ENCODE data around the gene GFER. TPM values are rescaled to one million over a fixed set of nuclear protein-coding genes. Genes with fewer than 3 reads are reported as not detected.

GFER gene
- total RNA-seq, 1 donor from 2014 or later: 32.2 TPM

DNA sequence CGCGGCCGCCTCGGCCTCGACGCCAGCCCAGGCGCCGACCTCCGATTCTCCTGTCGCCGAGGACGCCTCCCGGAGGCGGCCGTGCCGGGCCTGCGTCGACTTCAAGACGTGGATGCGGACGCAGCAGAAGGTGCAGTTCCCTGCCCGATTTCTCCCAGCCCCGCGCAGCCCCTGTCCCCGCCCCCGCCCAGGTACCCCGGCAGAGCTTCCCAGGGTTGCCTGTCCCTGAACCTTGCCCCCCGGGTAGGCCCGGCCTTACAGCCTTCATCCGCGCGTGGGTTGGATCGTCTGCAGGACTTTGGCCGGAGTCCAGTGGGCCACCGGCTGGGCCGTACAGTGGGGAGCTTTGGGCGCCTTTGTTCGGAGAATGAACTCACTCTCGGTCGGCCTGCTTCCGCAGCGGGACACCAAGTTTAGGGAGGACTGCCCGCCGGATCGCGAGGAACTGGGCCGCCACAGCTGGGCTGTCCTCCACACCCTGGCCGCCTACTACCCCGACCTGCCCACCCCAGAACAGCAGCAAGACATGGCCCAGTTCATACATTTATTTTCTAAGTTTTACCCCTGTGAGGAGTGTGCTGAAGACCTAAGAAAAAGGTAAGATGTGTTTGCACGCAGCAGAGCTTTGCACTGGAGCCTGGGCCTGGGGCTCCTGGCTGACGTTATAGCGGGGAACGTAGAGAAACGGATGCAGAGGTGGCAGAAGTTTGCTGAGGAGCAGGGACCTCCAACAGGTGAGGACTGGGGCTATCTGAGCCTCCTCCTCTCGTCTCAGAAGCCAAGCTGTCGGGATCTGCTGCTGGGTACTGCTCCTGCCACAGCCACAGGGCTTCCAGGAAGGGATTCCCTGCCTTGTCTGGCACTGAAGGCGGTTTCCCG lies 593 bp downstream of the GFER start:
- DNase-seq: peak; percentile 53
- intact Hi-C loops (cut with micrococcal nuclease): no loop called here
- ATAC-seq: peak; percentile 4

DNA sequence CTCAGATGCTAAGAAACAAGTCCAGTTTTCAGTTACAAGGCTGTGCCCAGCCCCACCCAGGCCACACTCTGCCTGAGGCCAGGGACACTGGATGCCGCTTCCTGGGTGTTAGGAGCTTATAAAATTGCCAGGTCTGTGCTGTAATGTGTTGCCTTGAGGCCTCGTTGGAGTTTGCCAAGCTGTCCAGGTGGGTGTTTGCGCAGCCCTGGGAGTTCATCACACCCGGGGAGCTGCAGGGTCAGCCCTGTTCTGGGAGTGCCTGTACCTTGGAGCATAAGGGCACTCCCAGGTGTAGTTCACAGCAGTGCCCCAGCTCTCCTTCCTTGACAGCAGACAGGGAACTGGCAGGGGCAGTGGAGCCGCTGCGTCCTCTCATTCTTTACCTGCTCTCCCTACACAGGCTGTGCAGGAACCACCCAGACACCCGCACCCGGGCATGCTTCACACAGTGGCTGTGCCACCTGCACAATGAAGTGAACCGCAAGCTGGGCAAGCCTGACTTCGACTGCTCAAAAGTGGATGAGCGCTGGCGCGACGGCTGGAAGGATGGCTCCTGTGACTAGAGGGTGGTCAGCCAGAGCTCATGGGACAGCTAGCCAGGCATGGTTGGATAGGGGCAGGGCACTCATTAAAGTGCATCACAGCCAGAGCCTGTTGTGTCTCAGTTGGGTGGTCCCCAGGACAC lies 1.6 kb downstream of the GFER start:
- intact Hi-C loops (cut with micrococcal nuclease): no loop called here
- no peak for DNase-seq
- ATAC-seq: no peak

DNA sequence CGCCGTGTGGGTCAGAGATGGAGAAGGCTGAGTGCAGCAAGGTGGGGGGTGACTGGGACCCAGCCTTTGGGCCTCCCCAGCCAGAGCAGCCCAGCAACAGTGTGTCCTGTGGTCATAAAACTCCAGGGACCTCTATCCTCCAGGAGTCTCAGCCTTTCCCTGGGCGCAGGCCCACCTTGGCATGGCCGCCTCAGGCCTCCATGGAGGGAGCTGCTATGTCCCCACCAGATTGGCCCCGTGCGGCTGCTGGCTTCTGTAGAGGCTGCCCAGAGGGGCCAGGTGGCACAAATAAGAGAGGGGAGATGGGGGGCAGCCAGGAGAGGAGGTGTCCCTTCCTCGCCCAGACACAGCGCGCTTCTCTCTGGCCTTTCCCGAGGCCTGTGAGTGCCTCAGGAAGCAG lies 3.2 kb downstream of the GFER start:
- DNase-seq: no peak
- intact Hi-C loops (cut with micrococcal nuclease): no loop called here
- ATAC-seq: no peak

DNA sequence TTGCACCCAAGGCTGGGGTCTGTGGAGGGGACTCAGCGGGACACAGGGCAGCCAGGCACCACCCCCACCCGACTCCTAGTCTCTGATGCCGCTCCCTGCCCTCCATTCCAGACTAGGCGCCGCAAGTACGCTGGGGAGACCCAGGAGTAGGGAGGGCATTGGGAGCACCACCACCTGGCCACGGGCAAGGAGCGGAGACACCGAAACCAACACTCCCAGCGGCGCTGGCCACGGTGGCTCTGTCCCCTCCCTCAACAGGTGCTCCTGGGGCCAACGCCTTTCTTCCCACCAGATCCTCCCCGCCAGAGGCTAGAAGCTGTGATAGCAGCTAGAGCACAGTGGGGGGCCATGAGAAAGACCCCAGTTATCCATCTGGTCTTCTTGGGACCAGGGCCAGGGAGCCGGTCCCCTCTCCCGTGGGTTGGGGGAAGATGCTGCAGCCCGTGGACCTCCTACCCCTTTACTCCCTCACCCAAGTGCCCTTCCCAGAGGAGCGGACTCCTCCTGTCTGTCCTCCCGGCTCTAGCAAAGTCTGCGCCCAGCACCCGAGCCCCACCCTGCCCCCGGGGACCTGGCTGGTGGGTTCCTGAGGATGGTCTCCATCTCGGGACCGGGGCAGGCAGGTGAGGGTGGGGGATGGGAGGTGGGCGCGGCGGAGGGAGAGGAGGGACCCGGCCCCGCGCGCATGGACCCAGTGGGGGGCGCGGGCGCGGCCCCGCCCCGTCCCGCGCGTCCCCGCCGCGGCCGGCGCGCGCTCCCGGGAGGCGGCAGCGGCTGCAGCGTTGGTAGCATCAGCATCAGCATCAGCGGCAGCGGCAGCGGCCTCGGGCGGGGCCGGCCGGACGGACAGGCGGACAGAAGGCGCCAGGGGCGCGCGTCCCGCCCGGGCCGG lies 5.5 kb downstream of the GFER start, which contains the start of gene SYNGR3:
Gene SYNGR3 (plus strand): TSS at position 762 of the 892 bp plus-strand sequence. CDS start 133 bp downstream, outside the sequence.
- DNase-seq (no peak), ATAC-seq (no peak)
- intact Hi-C loops (cut with micrococcal nuclease): no loop called here

DNA sequence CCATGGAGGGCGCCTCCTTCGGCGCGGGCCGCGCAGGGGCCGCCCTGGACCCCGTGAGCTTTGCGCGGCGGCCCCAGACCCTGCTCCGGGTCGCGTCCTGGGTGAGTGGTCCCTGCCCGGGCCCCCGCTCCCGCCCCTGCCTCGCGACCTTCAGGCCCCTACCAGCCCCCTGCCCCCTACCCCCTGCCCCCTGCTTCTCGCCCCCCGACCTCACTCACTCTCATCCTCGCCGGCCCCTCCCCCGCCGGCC lies 6.0 kb downstream of the GFER start:
- ATAC-seq (no peak), DNase-seq (no peak)
- intact Hi-C loops (cut with micrococcal nuclease): no loop called here

DNA sequence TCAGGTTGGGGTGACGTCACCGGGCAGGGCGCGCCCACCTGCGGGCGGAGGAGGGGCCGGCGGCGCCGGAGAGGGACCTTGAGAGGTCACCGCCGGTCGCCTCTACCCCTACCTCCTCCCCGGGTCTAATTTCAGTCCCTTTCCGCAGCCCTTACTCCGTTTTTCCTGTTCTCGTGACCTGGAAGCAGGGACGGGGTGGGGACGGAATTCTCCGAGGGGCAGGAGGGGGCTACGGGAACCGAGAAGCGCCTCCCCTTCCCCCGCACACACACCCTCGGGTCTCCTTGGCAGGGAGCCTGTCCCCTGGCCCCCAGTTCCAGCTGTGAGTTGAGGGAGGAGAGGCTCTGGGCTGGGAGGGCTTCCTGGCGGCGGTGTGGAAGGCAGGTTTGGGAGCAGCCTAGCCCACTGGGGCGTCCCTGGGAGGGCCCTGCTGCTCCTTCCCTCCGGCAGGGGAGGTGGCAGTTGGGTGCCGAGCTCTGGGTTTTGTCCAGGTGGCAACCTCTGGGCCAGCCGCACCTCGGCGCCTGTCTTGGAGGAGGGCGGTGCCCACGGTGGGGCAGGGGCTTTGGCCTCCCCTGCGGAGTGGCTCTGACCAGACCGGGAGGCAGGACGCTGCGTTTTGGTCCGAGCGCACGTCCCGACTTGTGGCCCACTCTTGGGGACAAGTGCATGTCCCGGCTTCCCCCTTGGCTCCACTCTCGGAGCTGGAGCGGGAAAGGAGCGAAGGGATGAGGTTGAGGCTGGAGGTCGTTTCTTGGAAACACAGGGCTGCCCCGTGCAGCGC lies 6.5 kb downstream of the GFER start:
- intact Hi-C loops (cut with micrococcal nuclease): no loop called here
- no peak for ATAC-seq
- no peak for DNase-seq

DNA sequence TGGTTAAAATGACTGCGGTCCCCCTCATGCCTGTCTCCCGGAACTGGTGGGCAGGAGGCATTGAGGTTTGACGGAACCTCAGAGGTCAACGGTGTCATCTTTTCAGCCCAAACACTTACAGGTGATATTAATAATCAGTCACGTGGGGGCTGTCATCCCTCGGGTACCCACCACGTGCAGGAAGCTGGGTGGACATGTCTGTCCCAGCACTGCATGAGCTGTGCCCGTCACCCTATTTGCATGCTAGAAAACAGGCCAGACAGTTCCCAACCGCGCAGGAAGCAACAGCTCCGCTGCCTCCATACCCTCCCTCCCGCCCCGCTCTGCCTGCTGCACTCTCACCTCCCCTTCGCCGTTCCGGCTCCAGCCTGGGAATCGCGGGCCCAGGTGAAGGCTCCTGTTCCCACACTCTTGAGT lies 7.2 kb downstream of the GFER start:
- DNase-seq: no peak
- peak; percentile 4 for ATAC-seq

DNA sequence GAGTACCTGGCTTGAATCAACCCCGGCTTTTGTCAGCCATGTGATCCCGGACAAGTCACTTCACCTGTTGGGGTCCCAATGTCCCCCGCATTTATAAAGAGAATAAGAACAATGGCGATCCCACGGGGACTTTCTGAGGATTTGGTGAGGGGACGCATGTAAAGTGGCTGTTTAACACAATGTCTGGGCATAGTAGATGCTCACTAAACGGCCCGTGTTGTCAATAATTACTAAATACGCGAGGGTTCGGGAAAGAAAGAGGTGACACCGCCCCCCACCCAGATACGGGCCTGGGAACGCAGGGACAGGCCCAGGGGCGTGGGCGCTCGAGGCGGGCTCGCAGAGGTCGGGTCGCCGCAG lies 7.6 kb downstream of the GFER start:
- intact Hi-C loops (cut with micrococcal nuclease): no loop called here
- ATAC-seq (no peak), DNase-seq (no peak)

More for the DNA sequence above, 7.2 kb downstream of the GFER start:
- intact Hi-C loops (cut with micrococcal nuclease): no loop called here

DNA sequence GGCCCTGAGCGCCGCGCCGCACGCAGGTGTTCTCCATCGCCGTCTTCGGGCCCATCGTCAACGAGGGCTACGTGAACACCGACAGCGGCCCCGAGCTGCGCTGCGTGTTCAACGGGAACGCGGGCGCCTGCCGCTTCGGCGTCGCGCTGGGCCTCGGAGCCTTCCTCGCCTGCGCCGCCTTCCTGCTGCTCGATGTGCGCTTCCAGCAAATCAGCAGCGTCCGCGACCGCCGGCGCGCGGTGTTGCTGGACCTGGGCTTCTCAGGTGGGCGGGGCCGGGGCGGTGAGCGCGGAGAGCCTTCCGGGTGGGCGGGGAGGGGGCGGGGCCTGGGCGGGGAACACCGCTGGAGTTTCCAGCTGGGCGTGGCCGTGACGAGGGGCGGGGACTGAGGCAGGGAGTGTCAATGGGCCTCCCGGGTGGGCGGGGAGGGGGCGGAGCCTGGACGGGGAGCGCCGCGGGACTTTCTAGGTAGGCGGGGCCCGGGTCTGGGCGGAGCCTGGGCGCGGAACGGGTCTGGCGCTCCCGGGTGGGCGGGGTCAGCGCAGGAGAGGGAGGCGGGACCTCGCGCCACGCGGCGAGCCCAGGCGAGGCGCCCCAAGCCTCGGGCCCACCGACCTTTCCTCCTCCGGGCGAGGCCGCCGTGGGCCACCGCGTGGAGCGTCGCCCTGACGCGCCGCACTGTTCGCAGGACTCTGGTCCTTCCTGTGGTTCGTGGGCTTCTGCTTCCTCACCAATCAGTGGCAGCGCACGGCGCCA lies 8.1 kb downstream of the GFER start:
- intact Hi-C loops (cut with micrococcal nuclease): no loop called here
- DNase-seq: peak; percentile 96
- ATAC-seq: peak; percentile 89

DNA sequence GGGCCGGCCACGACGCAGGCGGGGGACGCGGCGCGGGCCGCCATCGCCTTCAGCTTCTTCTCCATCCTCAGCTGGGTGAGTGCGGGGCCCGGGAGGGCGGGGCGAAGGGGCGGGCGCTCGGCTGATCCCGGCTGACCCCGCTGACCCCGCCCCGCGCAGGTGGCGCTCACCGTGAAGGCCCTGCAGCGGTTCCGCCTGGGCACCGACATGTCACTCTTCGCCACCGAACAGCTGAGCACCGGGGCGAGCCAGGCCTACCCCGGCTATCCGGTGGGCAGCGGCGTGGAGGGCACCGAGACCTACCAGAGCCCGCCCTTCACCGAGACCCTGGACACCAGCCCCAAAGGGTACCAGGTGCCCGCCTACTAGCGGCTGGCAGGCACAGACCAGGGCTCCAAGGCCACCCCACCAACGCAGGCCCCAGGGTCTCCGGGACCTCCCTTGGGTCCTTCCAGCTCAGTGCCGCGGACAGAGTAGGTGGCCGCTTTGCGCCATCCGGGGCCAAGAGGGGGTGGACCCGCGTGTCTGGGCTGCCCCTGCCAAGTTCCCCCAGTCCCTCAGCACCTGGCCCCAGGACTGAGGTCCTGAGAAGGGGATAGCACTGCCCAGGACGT lies 8.8 kb downstream of the GFER start:
- intact Hi-C loops (cut with micrococcal nuclease): no loop called here
- DNase-seq: no peak
- ATAC-seq: peak; percentile 1

DNA sequence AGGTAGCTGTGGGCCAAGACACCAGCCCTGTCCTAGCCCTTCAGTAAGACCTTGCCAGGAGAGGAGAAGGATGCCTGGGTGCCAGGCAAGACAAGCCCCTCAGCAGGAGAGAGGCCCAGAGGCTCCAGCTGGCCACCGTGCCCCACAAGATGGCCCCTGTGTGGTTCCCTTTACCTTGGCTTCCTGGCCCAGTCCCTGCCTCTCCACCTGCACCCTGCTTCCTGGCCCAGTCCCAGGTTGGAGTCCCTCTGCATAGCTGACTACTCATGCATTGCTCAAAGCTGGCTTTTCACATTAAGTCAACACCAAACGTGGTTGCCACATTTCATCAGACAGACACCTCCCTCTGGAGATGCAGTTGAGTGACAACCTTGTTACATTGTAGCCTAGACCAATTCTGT lies 9.7 kb downstream of the GFER start:
- ATAC-seq (no peak), DNase-seq (no peak)
- intact Hi-C loops (cut with micrococcal nuclease): no loop called here

DNA sequence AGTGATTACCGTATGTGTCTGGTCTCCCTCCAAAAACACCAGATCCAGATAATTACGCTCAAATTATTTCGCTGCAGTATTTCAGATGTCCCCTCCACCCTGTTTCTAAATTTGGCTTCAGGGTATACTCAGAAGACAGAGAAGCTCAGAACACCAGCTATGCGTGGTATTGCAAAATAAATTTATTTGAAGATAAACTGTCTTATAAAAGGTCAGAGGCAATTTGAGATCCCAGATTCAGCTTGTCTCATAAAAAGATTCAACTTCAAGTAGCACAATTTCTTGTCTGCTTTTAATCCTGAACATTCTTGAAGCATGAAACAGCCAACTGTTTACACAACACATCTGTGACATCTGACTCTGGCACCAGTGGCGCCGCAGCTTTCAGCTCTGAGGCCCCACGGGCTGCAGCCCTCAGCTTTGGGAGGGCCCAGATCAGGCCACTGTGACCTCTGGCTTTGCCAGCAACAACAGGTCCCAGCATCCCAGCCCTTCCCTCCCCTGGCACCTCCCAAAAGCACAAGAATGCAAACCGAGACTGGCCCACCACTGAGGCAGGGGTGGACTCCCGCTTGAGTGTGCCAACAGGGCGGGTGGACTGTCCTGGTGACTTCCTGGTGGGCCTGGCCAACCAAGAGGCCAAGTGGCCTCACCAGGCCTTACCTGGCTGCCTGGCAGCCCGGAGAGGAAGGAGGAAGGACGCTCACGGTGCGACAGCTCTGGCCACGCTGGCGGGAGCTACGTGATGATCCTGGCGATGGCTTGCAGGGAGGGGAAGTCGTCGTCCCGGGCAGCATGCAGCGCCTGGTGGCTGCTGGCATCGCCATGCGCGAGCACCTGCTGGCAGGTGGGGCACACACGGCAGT lies 13.7 kb downstream of the GFER start:
- no peak for ATAC-seq
- no peak for DNase-seq

DNA sequence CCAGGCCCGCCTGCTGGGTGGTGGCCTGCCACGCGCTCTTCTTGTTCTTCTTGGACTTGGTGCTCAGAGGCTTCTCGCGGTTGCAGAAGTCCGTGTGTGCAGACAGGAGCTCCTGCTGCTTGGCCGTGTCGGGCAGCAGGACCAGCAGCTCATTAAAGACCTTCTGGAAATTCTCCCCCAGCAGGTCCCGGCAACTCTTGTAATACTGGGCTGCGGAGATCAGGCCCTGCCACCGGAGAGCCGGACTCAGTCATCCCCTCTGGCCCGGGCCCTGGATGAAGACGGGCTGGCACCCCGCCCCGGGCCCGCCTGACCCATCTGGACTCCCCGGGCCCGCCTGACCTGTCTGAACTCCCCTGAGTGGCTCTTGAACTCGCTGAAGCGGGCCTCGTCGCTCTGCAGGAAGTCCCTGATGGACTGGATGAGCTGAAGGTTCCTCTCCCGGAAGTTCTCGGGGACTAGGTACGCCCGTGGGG lies 14.4 kb downstream of the GFER start:
- ATAC-seq: no peak
- no peak for DNase-seq
- intact Hi-C loops (cut with micrococcal nuclease): no loop called here

More for the DNA sequence above, 13.7 kb downstream of the GFER start:
- intact Hi-C loops (cut with micrococcal nuclease): no loop called here

DNA sequence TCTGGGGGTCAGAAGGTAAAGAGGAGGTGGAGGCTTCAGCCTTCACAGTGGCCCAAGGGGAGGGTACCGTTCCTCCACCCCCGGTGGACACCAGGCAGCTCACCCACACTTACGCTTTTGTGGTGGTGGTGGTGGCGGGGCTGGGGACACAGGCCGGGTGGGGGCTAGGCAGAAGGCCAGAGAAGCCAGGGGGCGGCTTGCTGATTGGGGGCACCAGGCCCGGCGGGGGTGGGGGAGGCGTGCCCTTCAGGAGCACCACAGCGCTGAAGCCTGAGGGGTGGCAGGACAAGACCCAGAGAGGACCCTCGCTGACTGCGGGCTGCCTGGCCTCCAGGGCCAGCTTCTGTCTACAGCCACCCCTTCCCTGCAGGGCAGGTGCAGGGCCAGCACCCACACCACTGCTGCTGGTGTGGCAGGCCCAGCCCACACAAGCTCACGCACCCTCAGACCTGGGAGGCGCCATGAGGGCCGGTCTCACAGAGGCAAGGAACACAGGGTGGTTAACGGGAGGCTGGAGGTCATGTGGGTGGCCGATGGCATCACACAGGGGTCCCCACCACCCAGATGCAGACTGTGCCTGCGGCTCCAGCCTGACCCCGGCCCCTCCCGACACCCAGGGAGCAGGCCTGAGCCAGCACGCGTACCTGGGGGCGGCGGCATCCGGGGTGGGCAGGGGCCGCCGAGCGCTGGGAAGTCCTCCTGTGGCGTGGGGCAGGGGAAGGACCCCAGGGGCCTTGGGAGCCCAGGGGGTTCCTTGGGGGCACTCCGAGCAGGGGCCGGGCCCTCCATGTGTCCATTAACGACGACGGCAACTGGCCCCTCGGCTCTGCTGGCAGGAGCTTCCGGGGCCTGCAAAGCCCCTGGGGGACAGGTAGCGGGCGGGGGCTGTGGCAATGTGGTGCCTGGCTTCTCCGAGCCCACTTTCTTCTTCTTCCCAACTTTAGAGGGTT lies 15.1 kb downstream of the GFER start:
- intact Hi-C loops (cut with micrococcal nuclease): no loop called here
- no peak for ATAC-seq
- DNase-seq: no peak

DNA sequence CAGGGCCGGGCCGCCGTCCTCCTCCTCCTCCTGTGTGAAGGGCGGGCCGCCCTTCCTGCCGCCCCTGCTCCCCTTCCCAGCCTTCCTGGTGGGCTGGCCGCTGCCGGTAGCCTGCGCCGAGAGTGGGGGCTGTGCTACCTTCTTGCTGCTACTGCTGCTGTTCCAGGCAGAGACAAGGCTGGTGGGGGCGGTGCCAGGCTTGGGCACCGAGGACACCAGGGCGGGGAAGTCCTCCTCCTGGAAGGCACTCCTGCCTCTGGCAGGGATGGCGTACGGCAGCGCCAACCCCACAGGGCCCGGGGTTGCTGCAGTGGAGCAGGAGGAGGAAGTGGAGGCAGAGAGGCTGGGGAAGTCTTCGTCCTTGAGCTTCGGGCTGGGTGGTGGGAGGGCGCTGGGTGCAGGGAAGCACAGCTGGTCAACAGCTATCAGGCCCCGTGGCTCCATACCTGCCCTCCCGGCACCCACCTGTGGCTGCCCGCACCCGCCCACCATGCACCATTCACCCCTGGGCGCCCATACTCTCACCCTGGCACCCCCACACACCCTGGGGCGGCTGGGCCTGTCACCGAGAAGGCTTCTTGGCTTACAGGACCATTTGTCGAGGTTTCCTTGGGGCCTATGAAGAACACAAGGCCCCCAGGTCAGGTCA lies 16.0 kb downstream of the GFER start:
- intact Hi-C loops (cut with micrococcal nuclease): no loop called here
- ATAC-seq (no peak), DNase-seq (no peak)

All from left ventricle myocardium superior (tissue), 1 donor.